ENCODE data around the gene ZNF512B. TPM values are rescaled to one million over a fixed set of nuclear protein-coding genes. Genes with fewer than 3 reads are reported as not detected.

The ZNF512B gene
- total RNA-seq, 3 donors from 2014 or later (not counting 1 experiment from before 2014, with no cell fraction given): 11.5 to 16.8 (median 13.8) TPM

- peaks cover 10 to 16% of the 10 kb centered on the region in 2 donors for H3K4me1 Mint-ChIP-seq
- ATAC-seq (no peak), DNase-seq (no peak)
- H3K36me3 Mint-ChIP-seq: peaks cover 7% of the 10 kb centered on the region
- Histone ChIP-seq H3K27me3 (ENCODE audit: control insufficient read depth, insufficient read depth, low read length) (no peaks in the 10 kb centered on the region), H3K36me3 (ENCODE audit: control insufficient read depth, insufficient read depth, low read length) (peaks cover 53% of the 10 kb centered on the region), H3K4me3 (ENCODE audit: low read length) (no peak overlapping the region), H3K27ac (ENCODE audit: low read length) (no peak overlapping the region), H3K4me1 (ENCODE audit: control insufficient read depth, insufficient read depth, low read length) (peaks cover 11% of the 10 kb centered on the region), H3K9me3 (ENCODE audit: control insufficient read depth, insufficient read depth, low read length) (peaks cover 3% of the 10 kb centered on the region)
- H3K9me3 Mint-ChIP-seq: no peaks in the 10 kb centered on the region
- H3K27ac Mint-ChIP-seq: no peak overlapping the region
- intact Hi-C loops (cut with micrococcal nuclease): no loop called here
- no peaks in the 10 kb centered on the region for H3K27me3 Mint-ChIP-seq (ENCODE audit: low read depth in 2 of 2)
- TF ChIP-seq, protein P1, sequence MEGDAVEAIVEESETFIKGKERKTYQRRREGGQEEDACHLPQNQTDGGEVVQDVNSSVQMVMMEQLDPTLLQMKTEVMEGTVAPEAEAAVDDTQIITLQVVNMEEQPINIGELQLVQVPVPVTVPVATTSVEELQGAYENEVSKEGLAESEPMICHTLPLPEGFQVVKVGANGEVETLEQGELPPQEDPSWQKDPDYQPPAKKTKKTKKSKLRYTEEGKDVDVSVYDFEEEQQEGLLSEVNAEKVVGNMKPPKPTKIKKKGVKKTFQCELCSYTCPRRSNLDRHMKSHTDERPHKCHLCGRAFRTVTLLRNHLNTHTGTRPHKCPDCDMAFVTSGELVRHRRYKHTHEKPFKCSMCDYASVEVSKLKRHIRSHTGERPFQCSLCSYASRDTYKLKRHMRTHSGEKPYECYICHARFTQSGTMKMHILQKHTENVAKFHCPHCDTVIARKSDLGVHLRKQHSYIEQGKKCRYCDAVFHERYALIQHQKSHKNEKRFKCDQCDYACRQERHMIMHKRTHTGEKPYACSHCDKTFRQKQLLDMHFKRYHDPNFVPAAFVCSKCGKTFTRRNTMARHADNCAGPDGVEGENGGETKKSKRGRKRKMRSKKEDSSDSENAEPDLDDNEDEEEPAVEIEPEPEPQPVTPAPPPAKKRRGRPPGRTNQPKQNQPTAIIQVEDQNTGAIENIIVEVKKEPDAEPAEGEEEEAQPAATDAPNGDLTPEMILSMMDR (IDR thresholded peaks at IDR 0.05): no peak
- WGBS (ENCODE audit: insufficient coverage): 65% methylated on average over 6 of the region's 6 CpGs
- H3K4me3 Mint-ChIP-seq: no peak overlapping the region
Observed at GRCh38 chr20:64005394-64005793, 35.7 kb upstream of the ZNF512B start.

- intact Hi-C loops (cut with micrococcal nuclease): no loop called here
- Mint-ChIP-seq H3K27me3 (ENCODE audit: low read depth in 2 of 2) (no peaks in the 10 kb centered on the region), H3K27ac (no peak overlapping the region), H3K4me1 (peaks cover 0 to 5% of the 10 kb centered on the region in 2 donors), H3K36me3 (no peaks in the 10 kb centered on the region), H3K4me3 (no peak overlapping the region), H3K9me3 (no peaks in the 10 kb centered on the region)
- TF ChIP-seq, protein P1 (IDR thresholded peaks at IDR 0.05): no peak
- peaks cover 3% of the 10 kb centered on the region for H3K9me3 ChIP-seq (ENCODE audit: control insufficient read depth, insufficient read depth, low read length)
- no peak overlapping the region for H3K4me3 ChIP-seq (ENCODE audit: low read length)
- ATAC-seq: no peak
- WGBS (ENCODE audit: insufficient coverage): 97% methylated on average over 7 of the region's 7 CpGs
- H3K27ac ChIP-seq (ENCODE audit: low read length): no peak overlapping the region
- no peaks in the 10 kb centered on the region for H3K4me1 ChIP-seq (ENCODE audit: control insufficient read depth, insufficient read depth, low read length)
- no peaks in the 10 kb centered on the region for H3K27me3 ChIP-seq (ENCODE audit: control insufficient read depth, insufficient read depth, low read length)
- no peak for DNase-seq
- H3K36me3 ChIP-seq (ENCODE audit: control insufficient read depth, insufficient read depth, low read length): peaks cover 59% of the 10 kb centered on the region
Observed at GRCh38 chr20:64003960-64004725, 34.4 kb upstream of the ZNF512B start.

- H3K9me3 ChIP-seq (ENCODE audit: control insufficient read depth, insufficient read depth, low read length): no peaks in the 10 kb centered on the region
- whole genome bisulfite sequencing (ENCODE audit: insufficient coverage): 96% methylated on average over 11 of the region's 11 CpGs
- intact Hi-C loops (cut with micrococcal nuclease): no loop called here
- Mint-ChIP-seq H3K27me3 (ENCODE audit: low read depth in 2 of 2) (no peaks in the 10 kb centered on the region), H3K4me3 (no peak overlapping the region), H3K36me3 (no peaks in the 10 kb centered on the region), H3K4me1 (peaks cover 0 to 4% of the 10 kb centered on the region in 2 donors), H3K27ac (no peak overlapping the region), H3K9me3 (no peaks in the 10 kb centered on the region)
- H3K4me3 ChIP-seq (ENCODE audit: low read length): no peak overlapping the region
- ATAC-seq (no peak), DNase-seq (no peak)
- no peaks in the 10 kb centered on the region for H3K27me3 ChIP-seq (ENCODE audit: control insufficient read depth, insufficient read depth, low read length)
- H3K27ac ChIP-seq (ENCODE audit: low read length): no peak overlapping the region
- peaks cover 65% of the 10 kb centered on the region for H3K36me3 ChIP-seq (ENCODE audit: control insufficient read depth, insufficient read depth, low read length)
- TF ChIP-seq, protein P1 (IDR thresholded peaks at IDR 0.05): no peak
- H3K4me1 ChIP-seq (ENCODE audit: control insufficient read depth, insufficient read depth, low read length): no peaks in the 10 kb centered on the region
Observed at GRCh38 chr20:64001607-64002011, 31.9 kb upstream of the ZNF512B start.

DNA sequence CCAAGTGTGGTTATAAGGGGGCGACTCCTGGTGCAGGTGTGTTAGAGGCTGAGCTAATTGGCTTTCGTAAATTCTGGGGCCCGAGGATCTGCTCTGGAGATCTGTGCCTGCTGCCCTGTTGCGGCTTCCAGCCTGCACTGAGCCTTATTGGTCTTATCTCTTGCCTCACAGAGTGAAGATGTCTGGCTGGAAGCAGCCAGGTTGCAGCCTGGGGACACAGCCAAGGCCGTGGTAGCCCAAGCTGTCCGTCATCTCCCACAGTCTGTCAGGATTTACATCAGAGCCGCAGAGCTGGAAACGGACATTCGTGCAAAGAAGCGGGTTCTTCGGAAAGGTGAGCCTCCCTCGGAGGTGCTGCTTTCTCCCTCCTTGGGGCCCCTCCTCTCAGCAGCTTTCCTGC lies 31.2 kb upstream of the ZNF512B start:
- H3K9me3 Mint-ChIP-seq: no peaks in the 10 kb centered on the region
- H3K27me3 Mint-ChIP-seq (ENCODE audit: low read depth in 2 of 2): no peaks in the 10 kb centered on the region
- TF ChIP-seq, protein P1 (IDR thresholded peaks at IDR 0.05): no peak
- peaks cover 70% of the 10 kb centered on the region for H3K36me3 ChIP-seq (ENCODE audit: control insufficient read depth, insufficient read depth, low read length)
- ATAC-seq: no peak
- no peak overlapping the region for H3K27ac Mint-ChIP-seq
- WGBS (ENCODE audit: insufficient coverage): 98% methylated on average over 12 of the region's 12 CpGs
- DNase-seq: no peak
- no peak overlapping the region for H3K27ac ChIP-seq (ENCODE audit: low read length)
- no peaks in the 10 kb centered on the region for H3K4me1 ChIP-seq (ENCODE audit: control insufficient read depth, insufficient read depth, low read length)
- intact Hi-C loops (cut with micrococcal nuclease): no loop called here
- H3K27me3 ChIP-seq (ENCODE audit: control insufficient read depth, insufficient read depth, low read length): no peaks in the 10 kb centered on the region
- H3K4me3 ChIP-seq (ENCODE audit: low read length): no peak overlapping the region
- H3K9me3 ChIP-seq (ENCODE audit: control insufficient read depth, insufficient read depth, low read length): no peaks in the 10 kb centered on the region
- H3K4me1 Mint-ChIP-seq: peaks cover 0 to 4% of the 10 kb centered on the region in 2 donors
- no peak overlapping the region for H3K4me3 Mint-ChIP-seq
- H3K36me3 Mint-ChIP-seq: no peaks in the 10 kb centered on the region

Measured in natural killer cell (primary cell).